Keratinocyte (primary cell): ENCODE data around the gene IL1B. TPM values are rescaled to one million over a fixed set of nuclear protein-coding genes. Genes with fewer than 3 reads are reported as not detected.

Source experiments
- DNase-seq: peaks from one replicate; pipeline ENCODE4 v3.0.0-alpha.2; 2011; ENCODE audit warnings: low read depth, missing footprints, low spot score
- FAIRE-seq: peaks from 2 replicates; lab custom pipeline; 2011; peaks lifted over from hg19 to GRCh38; lab: Jason Lieb, UNC
- H2AFZ ChIP-seq: 2 replicates; pipeline ENCODE4 v1.6.0; 2012; ENCODE audit warnings: low read length, control low read depth, inconsistent platforms; ENCODE audit not compliant: control insufficient read depth
- H3K27ac ChIP-seq: 2 replicates; pipeline ENCODE4 v1.5.1; 2011; ENCODE audit warnings: low read length; ENCODE audit not compliant: control insufficient read depth, insufficient read depth
- H3K27me3 ChIP-seq: 3 replicates; pipeline ENCODE4 v1.6.0; 2011; ENCODE audit warnings: low read length; ENCODE audit not compliant: control insufficient read depth, insufficient read depth; ENCODE audit errors: extremely low read depth
- H3K36me3 ChIP-seq, 2 experiments: 2 replicates in 1 of 2; 3 replicates in 1 of 2; pipeline ENCODE4 v1.5.1; 2011; ENCODE audit warnings: low read length in 2 of 2, mild to moderate bottlenecking in 1 of 2; ENCODE audit not compliant: control insufficient read depth in 2 of 2, insufficient read depth in 2 of 2; ENCODE audit errors: extremely low read depth in 1 of 2
- H3K4me1 ChIP-seq: 3 replicates; pipeline ENCODE4 v1.5.1; 2011; ENCODE audit warnings: low read length; ENCODE audit not compliant: control insufficient read depth, insufficient read depth; ENCODE audit errors: extremely low read depth
- H3K4me2 ChIP-seq: 3 replicates; pipeline ENCODE4 v1.6.0; 2011; ENCODE audit warnings: low read depth, low read length; ENCODE audit not compliant: control insufficient read depth, insufficient read depth; ENCODE audit errors: extremely low read depth
- H3K4me3 ChIP-seq, 3 experiments: fragments of 200-600 bp in 1 of 3; sonication (generic) in 1 of 3; 2 replicates in 2 of 3; 3 replicates in 1 of 3; pipeline ENCODE4 v1.5.1; 2011 to 2016; ENCODE audit warnings: low read length in 3 of 3, mild to moderate bottlenecking in 3 of 3, control low read depth in 2 of 3, inconsistent platforms in 1 of 3, low read depth in 1 of 3, mixed read lengths in 1 of 3, mixed run types in 1 of 3, moderate library complexity in 1 of 3; ENCODE audit not compliant: control insufficient read depth in 2 of 3, insufficient read depth in 2 of 3; ENCODE audit errors: extremely low read depth in 1 of 3
- H3K79me2 ChIP-seq: 2 replicates; pipeline ENCODE4 v1.6.0; 2012; ENCODE audit warnings: low read length; ENCODE audit not compliant: control insufficient read depth, insufficient read depth
- H3K9ac ChIP-seq: 3 replicates; pipeline ENCODE4 v1.6.0; 2011; ENCODE audit warnings: low read length; ENCODE audit not compliant: control insufficient read depth, insufficient read depth; ENCODE audit errors: extremely low read depth
- H3K9me1 ChIP-seq: 3 replicates; pipeline ENCODE4 v1.6.0; 2011; ENCODE audit warnings: low read length; ENCODE audit not compliant: control insufficient read depth, insufficient read depth; ENCODE audit errors: extremely low read depth
- H3K9me3 ChIP-seq: 2 replicates; pipeline ENCODE4 v1.5.1; 2012; ENCODE audit warnings: low read depth, low read length; ENCODE audit not compliant: control insufficient read depth
- H4K20me1 ChIP-seq: 3 replicates; pipeline ENCODE4 v1.6.0; 2011; ENCODE audit warnings: low read length; ENCODE audit not compliant: control insufficient read depth, insufficient read depth; ENCODE audit errors: extremely low read depth
- EZH2 ChIP-seq: IDR thresholded peaks from one replicate; pipeline ENCODE4 v1.6.1; 2012; ENCODE audit warnings: inconsistent platforms, mild to moderate bottlenecking, low read length, moderate library complexity
- dilution Hi-C: fragments of 300-500 bp; cut with MboI; formaldehyde crosslinking; loops from one replicate; pipeline ENCODE4 v1.7.0; 2020; ENCODE audit warnings: low sequenced_read_pairs; ENCODE audit not compliant: extremely low pct_ligation_motif_present
- polyA plus RNA-seq, 5 experiments: library from polyadenylated mRNA; depleted of rRNA in 3 of 5; stranded (reverse) in 3 of 5; stranded (forward) in 1 of 5; unstranded in 1 of 5; fragments of >200 nt; gene quantifications; 1 replicate in 1 of 5; 2 replicates in 3 of 5; 3 replicates in 1 of 5; pipeline versions ENCODE4 v1.2.1 to v1.2.3, GENCODE V29; 2011 to 2012; ENCODE audit warnings: missing spikeins in 2 of 5, low read depth in 1 of 5, low replicate concordance in 1 of 5
- TF ChIP-seq, protein P1 (sequence below), 3 experiments: IDR thresholded peaks in 1 of 3; conservative IDR thresholded peaks in 1 of 3; optimal IDR thresholded peaks in 1 of 3; 2 replicates in 2 of 3; 3 replicates in 1 of 3; pipeline versions ENCODE3 to v1.5.1; 2011; ENCODE audit warnings: low read length in 3 of 3, mild to moderate bottlenecking in 3 of 3, moderate library complexity in 2 of 3, control low read depth in 1 of 3, inconsistent platforms in 1 of 3; ENCODE audit not compliant: insufficient read depth in 2 of 3; ENCODE audit errors: extremely low read depth in 1 of 3

Gene IL1B
- polyA plus RNA-seq, 1 donor (not counting 4 experiments of a cell fraction or from before 2014, with no cell fraction given), result 232 TPM

DNA sequence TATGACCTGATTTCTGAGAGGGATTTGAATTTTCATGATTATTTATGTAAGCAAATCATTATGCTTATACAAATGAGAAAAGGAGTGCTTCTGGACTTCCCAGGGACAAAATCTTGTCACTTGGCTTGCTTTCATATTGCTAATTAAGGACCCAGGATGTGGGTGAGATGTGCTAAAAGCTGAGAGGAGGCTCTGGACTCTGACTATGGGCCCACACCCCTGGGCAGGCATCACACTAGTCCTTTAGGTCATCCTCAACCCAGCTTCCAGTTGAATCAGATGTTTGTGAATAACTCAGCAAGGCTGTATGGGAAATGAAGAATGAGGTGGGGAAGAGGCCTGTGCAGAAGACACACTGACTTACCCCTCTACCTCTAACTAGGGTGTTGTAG, 11.9 kb downstream of the IL1B start:
- FAIRE-seq (no peak), DNase-seq (no peak)
- no peak overlapping the region for H3K9ac ChIP-seq
- H3K4me2 ChIP-seq, result no peak overlapping the region
- H3K27ac ChIP-seq, result no peak overlapping the region
- H3K79me2 ChIP-seq, result no peaks in the 10 kb centered on the region
- no peaks in the 10 kb centered on the region for H3K27me3 ChIP-seq
- H3K4me3 ChIP-seq, result no peak overlapping the region
- dilution Hi-C loops, result no loop called here
- H3K9me1 ChIP-seq, result no peaks in the 10 kb centered on the region
- H4K20me1 ChIP-seq, result no peaks in the 10 kb centered on the region
- H3K36me3 ChIP-seq, result peaks cover 1 to 5% of the 10 kb centered on the region in 2 experiments
- TF ChIP-seq EZH2, result no peak
- TF ChIP-seq, protein P1, sequence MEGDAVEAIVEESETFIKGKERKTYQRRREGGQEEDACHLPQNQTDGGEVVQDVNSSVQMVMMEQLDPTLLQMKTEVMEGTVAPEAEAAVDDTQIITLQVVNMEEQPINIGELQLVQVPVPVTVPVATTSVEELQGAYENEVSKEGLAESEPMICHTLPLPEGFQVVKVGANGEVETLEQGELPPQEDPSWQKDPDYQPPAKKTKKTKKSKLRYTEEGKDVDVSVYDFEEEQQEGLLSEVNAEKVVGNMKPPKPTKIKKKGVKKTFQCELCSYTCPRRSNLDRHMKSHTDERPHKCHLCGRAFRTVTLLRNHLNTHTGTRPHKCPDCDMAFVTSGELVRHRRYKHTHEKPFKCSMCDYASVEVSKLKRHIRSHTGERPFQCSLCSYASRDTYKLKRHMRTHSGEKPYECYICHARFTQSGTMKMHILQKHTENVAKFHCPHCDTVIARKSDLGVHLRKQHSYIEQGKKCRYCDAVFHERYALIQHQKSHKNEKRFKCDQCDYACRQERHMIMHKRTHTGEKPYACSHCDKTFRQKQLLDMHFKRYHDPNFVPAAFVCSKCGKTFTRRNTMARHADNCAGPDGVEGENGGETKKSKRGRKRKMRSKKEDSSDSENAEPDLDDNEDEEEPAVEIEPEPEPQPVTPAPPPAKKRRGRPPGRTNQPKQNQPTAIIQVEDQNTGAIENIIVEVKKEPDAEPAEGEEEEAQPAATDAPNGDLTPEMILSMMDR (optimal IDR thresholded peaks at IDR 0.05 in 1 of 3, IDR thresholded peaks at IDR 0.05 in 1 of 3, conservative IDR thresholded peaks at IDR 0.05 in 1 of 3; ENCODE audit: extremely low read depth in 1 of 3, insufficient read depth in 2 of 3, low read length in 3 of 3), result no peak
- no peaks in the 10 kb centered on the region for H3K9me3 ChIP-seq
- peaks cover 13% of the 10 kb centered on the region for H3K4me1 ChIP-seq
- H2AFZ ChIP-seq, result no peak overlapping the region

DNA sequence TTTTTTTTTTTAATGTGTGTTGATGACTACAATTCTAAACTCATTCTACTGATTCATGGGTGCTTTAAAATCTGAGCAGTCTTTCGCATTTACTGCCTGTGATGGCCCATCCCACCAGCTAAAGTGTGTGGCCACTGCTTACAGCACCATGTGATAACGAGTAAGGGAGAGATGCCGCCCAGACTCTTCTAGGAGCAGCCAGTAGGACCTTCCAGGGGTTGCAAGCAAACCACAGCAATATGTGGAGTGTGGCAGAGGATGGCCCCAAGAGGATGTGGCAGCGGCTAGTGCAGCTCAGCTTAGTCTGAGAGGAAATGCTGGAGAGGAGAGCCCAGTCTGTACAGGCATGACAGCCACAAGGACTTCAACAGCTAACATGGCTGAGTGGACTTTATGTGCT, 14.9 kb downstream of the IL1B start:
- H3K4me3 ChIP-seq, result no peak overlapping the region
- no peak overlapping the region for H3K4me2 ChIP-seq
- no peak overlapping the region for H3K9ac ChIP-seq
- no peak for FAIRE-seq
- DNase-seq, result no peak
- TF ChIP-seq, protein P1 (optimal IDR thresholded peaks at IDR 0.05 in 1 of 3, IDR thresholded peaks at IDR 0.05 in 1 of 3, conservative IDR thresholded peaks at IDR 0.05 in 1 of 3; ENCODE audit: extremely low read depth in 1 of 3, insufficient read depth in 2 of 3, low read length in 3 of 3), result no peak
- no peak for TF ChIP-seq EZH2
- H2AFZ ChIP-seq, result no peak overlapping the region
- H3K36me3 ChIP-seq, result no peaks in the 10 kb centered on the region
- H3K9me3 ChIP-seq, result no peaks in the 10 kb centered on the region
- H3K79me2 ChIP-seq, result no peaks in the 10 kb centered on the region
- H3K27me3 ChIP-seq, result no peaks in the 10 kb centered on the region
- dilution Hi-C loops, result no loop called here
- H3K9me1 ChIP-seq, result no peaks in the 10 kb centered on the region
- H4K20me1 ChIP-seq, result no peaks in the 10 kb centered on the region
- peaks cover 13% of the 10 kb centered on the region for H3K4me1 ChIP-seq
- H3K27ac ChIP-seq, result no peak overlapping the region
